ACHN (cell line): ENCODE data around the gene MAPK10.
A peak's percentile ranks its signal among the peaks of the same experiment; 100 is the strongest.
"Not testable (repeated sequence)": the region's sequence is repeated elsewhere in the genome, so short reads cannot be mapped to it uniquely, and the experiment has no call there.

Experiments
- DNase-seq: peaks from one replicate; pipeline ENCODE4 v3.0.0-alpha.2; 2015
- in situ Hi-C: cut with HindIII; loops from 2 replicates; pipeline ENCODE4 v1.10.0; 2017; ENCODE audit warnings: low sequenced_read_pairs, low pct_ligation_motif_present, low pct_unique_long_range_greater_than_20kb

Gene MAPK10

GRCh38 chr4:86354390-86354789 is 5.5 kb downstream of the MAPK10 start:
- in situ Hi-C loops = no loop called here
- DNase-seq = no peak

- no peak for DNase-seq
- in situ Hi-C loops = no loop called here
Measured at GRCh38 chr4:86346320-86346719, 13.5 kb downstream of the MAPK10 start.

GRCh38 chr4:86344127-86344526 is 15.7 kb downstream of the MAPK10 start:
- in situ Hi-C loops = no loop called here
- no peak for DNase-seq

- in situ Hi-C loops = no loop called here
Measured at GRCh38 chr4:86338989-86339388, 20.9 kb downstream of the MAPK10 start.

GRCh38 chr4:86338521-86338920 is 21.3 kb downstream of the MAPK10 start:
- in situ Hi-C loops = no loop called here
- DNase-seq = no peak

More at GRCh38 chr4:86338989-86339388, 20.9 kb downstream of the MAPK10 start:
- DNase-seq = peak; percentile 86

- in situ Hi-C loops = no loop called here
- no peak for DNase-seq
Measured at GRCh38 chr4:86334020-86334750, 25.7 kb downstream of the MAPK10 start.

GRCh38 chr4:86333236-86333635 is 26.6 kb downstream of the MAPK10 start:
- no peak for DNase-seq

GRCh38 chr4:86330961-86331742 is 28.7 kb downstream of the MAPK10 start:
- in situ Hi-C loops = no loop called here

More at GRCh38 chr4:86333236-86333635, 26.6 kb downstream of the MAPK10 start:
- in situ Hi-C loops = no loop called here

GRCh38 chr4:86330411-86330810 is 29.4 kb downstream of the MAPK10 start:
- in situ Hi-C loops, DNase-seq: not testable (repeated sequence)

More at GRCh38 chr4:86330961-86331742, 28.7 kb downstream of the MAPK10 start:
- no peak for DNase-seq

- in situ Hi-C loops = no loop called here
- no peak for DNase-seq
Measured at GRCh38 chr4:86329431-86329830, 30.4 kb downstream of the MAPK10 start.

GRCh38 chr4:86326400-86326799 is 33.5 kb downstream of the MAPK10 start:
- DNase-seq = no peak
- in situ Hi-C loops = no loop called here

- DNase-seq = no peak
- in situ Hi-C loops = no loop called here
Measured at GRCh38 chr4:86319390-86319789, 40.5 kb downstream of the MAPK10 start.

GRCh38 chr4:86315579-86315978 is 44.3 kb downstream of the MAPK10 start:
- in situ Hi-C loops = no loop called here
- no peak for DNase-seq

GRCh38 chr4:86313656-86314055 is 46.2 kb downstream of the MAPK10 start:
- DNase-seq = no peak
- in situ Hi-C loops = no loop called here

- DNase-seq = no peak
- in situ Hi-C loops = no loop called here
Measured at GRCh38 chr4:86307432-86307831, 52.4 kb downstream of the MAPK10 start.

GRCh38 chr4:86306816-86307215 is 53.0 kb downstream of the MAPK10 start:
- no peak for DNase-seq
- in situ Hi-C loops = no loop called here

- DNase-seq = no peak
- in situ Hi-C loops = no loop called here
Measured at GRCh38 chr4:86302830-86303229, 57.0 kb downstream of the MAPK10 start.

- in situ Hi-C loops = no loop called here
- DNase-seq = no peak
Measured at GRCh38 chr4:86302251-86302650, 57.6 kb downstream of the MAPK10 start.

GRCh38 chr4:86300516-86300915 is 59.3 kb downstream of the MAPK10 start:
- in situ Hi-C loops = no loop called here
- DNase-seq = no peak

- DNase-seq = no peak
- in situ Hi-C loops = no loop called here
Measured at GRCh38 chr4:86296865-86297264, 63.0 kb downstream of the MAPK10 start.
